Adrenal gland (tissue), 5 donors: Measurements from ENCODE around the gene MAPK11.

Source experiments
- POLR2A ChIP-seq, 2 donors: fragments of 450-650 bp; IDR thresholded peaks; one replicate each; pipeline ENCODE4 v1.6.1; 2017; ENCODE audit warnings: antibody characterized with exemption in 2 of 2, mild to moderate bottlenecking in 2 of 2, moderate library complexity in 1 of 2
- TF ChIP-seq, protein P1 (sequence below), 6 experiments: fragments of 450-650 bp in 4 of 6; fragments of 200-600 bp in 2 of 6; sonication (generic) in 1 of 6; IDR thresholded peaks; 1 replicate in 5 of 6; 2 replicates in 1 of 6; pipeline versions ENCODE4 v1.5.1 to v1.8.0; 2016 to 2021; ENCODE audit warnings: antibody characterized with exemption in 6 of 6, mild to moderate bottlenecking in 2 of 6, moderate library complexity in 1 of 6
- donor health status: DM: no; HTN: no; CAD: no.

DNA sequence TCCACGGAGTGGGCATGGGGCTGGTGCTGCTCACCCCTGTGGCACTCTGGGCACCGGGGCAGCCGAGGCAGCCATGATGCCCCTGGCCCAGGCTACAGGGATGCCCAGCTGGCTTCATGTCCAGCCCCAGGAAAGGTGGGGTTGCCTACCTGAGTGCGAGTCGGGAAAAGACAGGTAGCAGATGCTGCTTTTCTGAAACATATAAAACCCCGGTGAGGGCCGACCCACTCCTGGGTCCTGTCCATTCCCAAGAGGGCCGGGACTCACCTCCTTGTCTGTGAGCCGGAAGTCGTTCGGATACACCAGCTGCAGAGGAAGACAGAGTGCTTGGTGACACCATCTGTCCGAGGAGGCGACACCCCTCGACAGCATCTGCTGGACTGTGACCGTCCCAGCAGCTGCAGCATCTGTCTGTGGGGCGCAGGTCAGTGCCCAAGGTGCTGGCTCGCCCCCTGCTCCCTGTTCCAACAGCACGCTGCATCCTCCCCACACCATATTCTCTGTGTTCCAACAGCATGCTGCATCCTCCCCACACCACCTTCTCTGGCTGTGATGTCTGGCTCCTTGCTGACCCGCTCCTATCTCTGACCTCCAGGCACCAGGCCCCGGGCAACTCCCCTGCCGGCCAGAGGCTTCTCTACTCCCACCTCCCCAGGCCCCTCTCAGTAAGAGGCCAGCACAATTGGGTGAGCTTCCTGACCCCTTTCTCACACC lies 48.7 kb upstream of the MAPK11 start:
- TF ChIP-seq, protein P1, sequence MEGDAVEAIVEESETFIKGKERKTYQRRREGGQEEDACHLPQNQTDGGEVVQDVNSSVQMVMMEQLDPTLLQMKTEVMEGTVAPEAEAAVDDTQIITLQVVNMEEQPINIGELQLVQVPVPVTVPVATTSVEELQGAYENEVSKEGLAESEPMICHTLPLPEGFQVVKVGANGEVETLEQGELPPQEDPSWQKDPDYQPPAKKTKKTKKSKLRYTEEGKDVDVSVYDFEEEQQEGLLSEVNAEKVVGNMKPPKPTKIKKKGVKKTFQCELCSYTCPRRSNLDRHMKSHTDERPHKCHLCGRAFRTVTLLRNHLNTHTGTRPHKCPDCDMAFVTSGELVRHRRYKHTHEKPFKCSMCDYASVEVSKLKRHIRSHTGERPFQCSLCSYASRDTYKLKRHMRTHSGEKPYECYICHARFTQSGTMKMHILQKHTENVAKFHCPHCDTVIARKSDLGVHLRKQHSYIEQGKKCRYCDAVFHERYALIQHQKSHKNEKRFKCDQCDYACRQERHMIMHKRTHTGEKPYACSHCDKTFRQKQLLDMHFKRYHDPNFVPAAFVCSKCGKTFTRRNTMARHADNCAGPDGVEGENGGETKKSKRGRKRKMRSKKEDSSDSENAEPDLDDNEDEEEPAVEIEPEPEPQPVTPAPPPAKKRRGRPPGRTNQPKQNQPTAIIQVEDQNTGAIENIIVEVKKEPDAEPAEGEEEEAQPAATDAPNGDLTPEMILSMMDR (IDR thresholded peaks at IDR 0.05): no peak
- TF ChIP-seq POLR2A (IDR thresholded peaks at IDR 0.05): no peak
